ENCODE data around the gene SLIT3.

Gene SLIT3

DNA sequence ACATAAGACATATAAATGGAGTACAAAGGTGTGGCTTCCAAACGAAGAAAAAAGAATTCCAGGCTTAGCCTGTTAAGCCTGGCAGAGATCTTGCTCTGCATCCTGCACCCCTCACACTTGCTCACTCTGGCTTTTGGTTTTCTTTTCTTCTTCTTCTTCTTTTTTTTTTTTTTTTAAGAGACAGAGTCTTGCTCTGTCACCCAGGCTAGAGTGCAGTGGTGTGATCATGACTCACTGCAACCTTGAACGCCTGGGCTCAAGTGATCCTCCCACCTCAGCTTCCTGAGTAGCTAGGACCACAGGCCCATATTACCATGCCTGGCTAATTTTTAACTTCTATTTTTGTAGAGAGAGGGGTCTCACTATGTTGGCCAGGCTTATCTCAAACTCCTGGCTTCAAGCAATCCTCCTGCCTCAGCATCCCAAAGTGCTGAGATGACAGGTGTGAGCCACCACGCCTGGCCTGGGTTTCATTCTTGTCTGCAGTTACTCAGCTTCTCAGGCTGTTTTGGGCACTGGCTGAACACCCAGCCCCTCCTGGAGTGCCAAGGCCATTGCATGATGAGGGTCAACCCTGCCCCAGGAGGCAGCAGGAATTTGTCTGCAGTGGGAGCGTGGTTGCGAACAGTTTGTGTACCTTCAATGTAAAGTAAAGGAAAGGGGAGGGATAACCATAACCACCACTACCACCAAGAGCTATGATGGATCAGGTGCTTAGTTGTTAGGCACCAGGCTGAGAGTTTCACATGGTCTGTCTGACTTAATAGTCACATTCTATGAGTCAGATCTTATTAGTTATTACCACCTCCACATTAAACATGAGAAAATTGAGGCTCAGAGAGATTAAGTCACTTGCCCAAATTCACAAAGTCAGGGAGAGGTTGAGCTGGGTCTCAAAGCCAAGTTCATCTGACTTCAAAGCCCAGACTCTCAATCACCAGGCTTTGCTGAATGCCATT lies 502.6 kb downstream of the SLIT3 start:
- no peak for DNase-seq (ENCODE audit: low read depth, low spot score)

DNA sequence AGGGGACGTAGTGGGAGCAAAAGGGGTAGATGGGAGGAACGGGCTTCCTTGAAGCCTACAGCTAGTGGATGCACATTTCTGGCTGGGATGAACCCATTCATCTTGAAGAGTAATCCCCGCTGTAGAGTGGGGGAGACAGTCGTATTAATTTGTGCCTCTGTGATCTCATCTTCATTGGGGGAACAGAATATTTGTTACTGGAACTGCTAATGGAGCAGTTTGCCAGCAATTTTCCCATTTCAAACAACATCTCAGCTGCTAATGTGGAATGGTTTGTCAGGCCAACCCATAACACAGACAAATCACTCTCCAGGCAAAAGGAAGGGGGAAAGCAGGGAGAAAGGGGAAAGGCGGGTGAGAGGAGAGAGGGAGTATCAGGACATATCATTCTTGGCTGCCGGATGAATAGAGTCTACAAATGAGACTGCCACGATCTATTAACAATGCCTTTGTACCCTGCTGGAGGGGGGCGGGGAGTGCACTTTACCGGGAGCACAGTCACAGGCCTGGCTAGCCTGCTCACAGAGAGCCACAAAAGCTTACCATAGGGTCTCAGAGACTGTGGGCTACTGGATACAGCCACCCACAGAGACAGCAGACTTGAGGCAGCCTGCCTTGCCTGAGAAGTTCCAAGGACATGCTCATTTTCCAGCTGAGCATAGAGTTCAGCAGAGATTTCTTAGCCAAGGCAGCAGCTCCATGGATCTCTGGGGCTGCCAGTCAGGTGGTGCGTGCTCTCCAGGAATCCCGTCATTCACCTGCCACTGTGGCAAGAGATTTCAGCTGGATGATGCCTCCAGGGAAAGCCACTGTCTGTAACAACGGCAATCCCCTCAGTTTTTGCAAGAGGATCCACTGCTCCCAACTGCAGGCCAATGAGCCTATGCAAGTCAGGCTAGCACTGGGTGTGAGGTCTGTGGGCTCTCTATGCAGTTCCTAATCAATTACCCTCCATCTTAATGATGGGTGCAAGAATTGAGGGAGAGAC lies 504.1 kb downstream of the SLIT3 start:
- no peak for DNase-seq (ENCODE audit: low read depth, low spot score)

DNA sequence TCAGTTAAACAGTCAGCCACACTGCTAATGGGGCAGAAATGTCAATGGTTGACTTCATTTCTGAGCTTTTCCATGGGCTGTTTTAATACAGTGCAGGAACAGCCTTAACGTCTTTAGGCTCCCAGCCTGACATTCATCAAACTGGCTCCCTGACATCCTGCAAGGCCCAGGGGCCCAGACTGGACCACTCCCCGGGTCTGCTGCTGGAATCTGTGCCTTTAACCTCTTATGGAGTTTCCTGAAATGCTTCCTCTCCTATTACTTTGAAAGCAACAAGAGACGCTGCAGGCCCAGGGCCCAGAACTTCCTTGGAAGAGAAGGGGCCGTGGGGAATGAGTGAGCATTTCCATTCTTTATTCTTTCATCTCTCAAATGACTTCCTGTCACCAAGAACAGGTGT lies 504.9 kb downstream of the SLIT3 start:
- no peak for DNase-seq (ENCODE audit: low read depth, low spot score)

DNA sequence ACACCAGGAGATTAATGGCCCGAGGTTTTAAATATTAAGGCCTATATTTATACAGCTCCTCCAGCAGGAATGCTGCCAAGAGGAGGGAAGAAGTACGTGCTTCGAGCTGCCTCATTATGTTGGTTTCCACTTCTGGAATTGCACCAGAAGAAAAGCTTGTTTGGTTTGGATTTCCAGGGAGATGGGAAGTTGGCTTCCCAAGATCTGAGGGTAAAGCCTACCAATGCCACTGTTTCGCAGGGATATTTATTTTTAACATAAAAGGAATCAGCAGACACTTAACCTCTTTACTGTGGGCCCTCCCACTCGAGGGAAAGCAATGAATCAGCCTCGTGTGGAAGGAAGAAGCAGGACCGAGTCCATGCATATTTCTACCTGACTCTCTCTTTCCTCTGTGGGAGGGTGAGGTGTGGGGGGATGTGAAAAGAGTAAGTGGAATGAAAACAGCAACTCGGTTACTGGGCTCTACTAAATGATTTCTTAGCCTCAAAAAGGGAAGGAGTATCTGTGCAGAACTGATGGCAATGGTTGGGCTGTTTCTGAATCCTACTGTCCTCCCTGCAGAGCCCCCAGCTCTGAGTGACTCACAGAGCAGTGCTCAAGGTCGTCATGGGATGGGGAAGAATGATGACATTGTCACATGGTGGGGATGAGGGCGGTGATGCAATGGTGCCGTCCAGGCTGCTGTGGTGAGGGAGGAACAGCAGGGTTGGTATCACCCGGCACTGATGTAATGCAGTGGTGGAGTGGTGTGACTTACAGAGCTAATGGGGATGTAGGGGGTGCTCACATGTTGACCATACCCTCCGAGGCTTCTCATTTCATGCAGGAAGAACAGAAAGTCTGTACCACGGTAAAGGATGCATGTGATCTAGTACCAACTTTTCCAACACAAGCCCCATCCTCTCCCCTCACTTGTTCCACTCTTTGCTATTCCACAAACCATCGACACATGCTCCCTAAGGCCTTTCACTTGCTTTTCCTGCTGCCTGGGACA lies 506.8 kb downstream of the SLIT3 start:
- no peak for DNase-seq (ENCODE audit: low read depth, low spot score)

DNA sequence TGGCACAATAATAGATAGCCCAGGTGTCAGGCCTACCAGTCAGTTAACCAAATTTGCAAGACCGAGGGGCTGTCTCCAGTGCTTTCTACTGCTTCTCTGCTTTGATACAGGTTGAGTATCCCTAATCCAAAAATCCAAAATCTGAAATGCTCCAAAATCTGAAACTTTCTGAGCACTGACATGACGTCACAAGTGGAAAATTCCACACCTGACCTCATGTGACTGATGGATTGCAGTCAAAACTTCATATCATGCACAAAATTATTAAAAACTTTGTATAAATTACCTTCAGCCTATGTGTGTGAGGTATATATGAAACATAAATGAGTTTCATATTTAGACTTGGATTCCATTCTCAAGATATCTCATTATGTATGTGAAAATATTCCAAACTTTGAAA lies 508.3 kb downstream of the SLIT3 start:
- no peak for DNase-seq (ENCODE audit: low read depth, low spot score)

DNA sequence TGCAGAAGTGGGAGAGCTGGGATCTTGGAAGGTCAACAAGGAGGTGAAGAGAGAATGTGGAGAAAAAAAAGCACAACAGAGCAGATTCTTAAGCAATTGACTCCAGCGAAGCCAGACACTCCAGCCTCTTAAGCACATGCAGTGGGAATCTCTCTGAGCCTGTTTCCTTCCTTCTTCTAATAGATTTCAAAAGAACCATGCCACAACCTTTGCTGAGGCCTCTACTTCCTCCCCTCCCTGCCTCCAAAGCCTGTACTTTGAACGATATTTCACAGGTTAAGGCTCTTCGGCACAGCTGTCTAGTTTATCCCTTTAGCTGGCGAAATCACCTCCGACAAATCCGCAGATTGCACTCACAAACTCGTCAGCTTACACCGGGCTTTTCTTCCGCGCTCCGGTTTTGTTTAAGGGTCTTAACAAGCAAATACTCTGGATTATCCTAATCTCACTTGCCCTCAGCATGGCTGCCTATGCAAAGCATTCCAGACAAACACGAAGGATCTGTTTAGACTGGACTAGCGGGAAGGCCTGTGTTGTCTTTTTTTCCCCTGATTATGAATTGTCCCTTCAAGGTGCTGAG lies 510.2 kb downstream of the SLIT3 start:
- peak; percentile 67 for DNase-seq (ENCODE audit: low read depth, low spot score)

DNA sequence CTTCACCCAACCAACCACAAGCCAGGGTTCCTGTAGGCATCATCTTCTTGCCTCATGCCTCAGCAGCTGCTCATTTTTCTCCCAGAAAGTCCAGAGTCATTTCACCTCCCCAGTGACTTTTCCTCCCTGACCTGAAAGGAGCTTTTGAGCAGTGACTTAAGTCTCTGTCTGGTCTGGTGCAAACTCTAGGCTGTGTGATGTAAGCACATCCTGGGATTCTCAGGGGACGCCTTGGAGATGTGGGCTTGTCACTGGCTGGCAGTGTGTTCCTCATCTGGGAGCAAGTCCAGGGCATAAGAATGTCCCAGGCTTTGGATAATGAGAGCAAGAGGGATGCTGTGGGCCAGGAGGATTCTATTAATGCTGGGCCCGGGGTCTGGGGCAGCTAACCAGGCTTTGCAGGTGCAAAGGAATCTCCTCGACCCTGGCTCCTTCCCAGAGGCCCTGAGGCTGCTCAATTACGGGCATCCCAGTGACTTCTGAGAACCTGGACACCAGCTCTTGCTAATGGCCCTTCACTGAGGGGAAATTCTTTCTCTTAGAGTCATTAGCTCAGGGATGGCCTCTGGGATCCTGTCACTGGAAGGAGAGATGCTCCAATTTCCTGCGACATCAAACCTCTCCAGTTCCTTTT lies 510.8 kb downstream of the SLIT3 start:
- DNase-seq (ENCODE audit: low read depth, low spot score), result peak; percentile 81

DNA sequence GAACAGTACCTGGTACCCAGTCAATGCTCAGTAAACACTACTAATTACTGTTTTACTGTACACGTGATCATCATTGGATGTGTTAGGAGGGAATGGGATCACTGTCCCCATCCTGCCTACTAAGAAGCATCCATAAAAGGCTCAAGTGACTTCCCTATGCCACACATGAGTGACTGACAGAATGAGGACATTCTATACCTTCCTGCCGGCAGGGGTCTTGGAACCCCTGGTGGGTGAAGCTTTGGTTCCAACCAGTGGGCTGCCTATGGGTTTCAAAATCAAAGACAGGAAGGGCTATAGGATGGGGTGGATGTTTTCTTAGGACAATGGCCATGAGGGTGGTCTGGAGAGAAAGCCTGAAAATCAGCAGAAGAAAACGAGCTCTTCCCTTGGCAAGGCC lies 512.2 kb downstream of the SLIT3 start:
- DNase-seq (ENCODE audit: low read depth, low spot score), result no peak

DNA sequence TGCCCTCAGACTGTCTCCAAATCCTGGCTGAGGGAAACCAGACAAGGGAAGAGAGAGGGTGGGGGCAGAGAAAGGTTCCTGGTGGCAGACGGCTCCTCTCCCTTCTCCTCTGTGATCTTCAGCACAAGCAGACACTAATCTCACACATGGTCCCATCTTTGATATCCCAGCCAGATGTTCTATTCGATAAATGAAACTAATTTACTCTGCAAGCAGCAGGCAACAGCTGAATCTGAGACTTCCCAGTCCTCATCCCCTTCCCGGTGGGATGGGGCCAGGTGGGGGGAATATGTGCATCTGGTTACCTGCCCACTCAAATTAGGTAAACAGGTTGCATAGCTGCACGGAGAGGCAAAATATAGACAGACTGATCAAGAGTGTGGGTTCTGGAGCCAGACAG lies 512.8 kb downstream of the SLIT3 start:
- DNase-seq (ENCODE audit: low read depth, low spot score), result no peak

DNA sequence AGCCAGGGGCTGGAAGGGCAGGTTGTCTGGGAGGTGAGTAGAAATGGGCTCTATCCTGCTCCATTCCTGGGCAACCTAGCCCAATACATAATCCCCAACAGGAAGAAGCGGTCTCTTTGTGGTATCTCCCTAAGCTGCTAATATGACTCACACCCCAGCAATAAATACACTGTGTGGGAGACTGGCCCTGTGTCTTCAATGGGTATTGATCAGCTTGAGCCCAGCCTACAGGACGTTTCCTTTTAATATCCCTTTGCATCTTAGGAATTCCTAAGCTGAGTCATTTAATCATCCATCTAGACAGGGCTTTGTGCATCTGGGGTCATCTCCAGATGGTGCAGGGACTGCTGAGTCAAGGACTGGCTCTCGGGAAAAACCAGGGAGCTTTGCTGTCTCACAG lies 514.8 kb downstream of the SLIT3 start:
- peak; percentile 33 for DNase-seq (ENCODE audit: low read depth, low spot score)

DNA sequence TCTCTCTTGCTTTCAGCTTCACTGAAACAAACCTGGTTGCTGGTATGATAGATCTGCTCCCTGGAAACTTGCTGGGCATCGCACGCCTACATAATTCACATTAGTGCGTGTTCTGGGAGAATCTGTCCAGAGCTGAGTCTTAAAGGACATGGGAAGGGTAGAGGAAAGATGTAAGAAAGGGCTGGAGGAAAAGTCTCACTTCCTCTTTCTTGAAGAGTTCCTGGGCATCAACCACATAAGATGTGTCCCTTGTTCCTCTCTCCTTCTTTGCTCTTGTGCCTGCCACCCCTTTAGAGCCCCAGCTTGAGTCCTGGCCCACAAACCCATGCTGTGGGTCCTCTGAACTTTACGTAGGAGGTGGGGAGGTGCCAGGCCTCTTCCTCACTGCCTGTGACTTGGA lies 516.5 kb downstream of the SLIT3 start:
- DNase-seq (ENCODE audit: low read depth, low spot score), result no peak

DNA sequence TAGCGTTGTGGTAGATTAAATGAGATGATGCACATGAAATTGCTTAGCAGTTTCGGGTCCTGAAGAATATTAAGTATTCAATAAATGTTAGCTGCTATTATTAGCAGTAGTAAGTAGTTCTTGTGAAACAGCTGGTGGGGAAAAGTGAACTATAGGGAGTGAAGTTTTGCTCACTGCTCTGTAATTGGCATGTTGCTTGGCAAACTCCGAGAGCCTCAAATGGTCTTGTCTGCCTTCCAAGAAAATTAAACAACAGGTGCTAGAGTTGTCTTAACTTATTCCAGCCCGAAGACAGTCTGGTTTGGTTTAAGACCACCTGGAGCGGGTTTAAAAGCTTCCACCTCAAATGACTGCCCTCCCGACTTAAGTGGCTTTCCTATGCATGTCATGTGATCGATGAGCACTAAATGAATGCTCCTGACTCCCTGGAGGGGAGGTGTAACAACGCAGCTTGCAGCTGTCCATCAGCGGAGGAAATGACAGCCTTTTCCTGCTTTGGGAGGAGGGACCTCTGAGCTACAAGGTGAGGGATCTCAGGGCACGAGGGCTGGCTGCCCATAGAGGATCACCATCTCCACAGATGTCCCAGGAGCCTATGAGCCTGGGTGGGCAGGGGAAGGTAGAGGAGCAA lies 518.9 kb downstream of the SLIT3 start:
- DNase-seq (ENCODE audit: low read depth, low spot score), result peak; percentile 69

DNA sequence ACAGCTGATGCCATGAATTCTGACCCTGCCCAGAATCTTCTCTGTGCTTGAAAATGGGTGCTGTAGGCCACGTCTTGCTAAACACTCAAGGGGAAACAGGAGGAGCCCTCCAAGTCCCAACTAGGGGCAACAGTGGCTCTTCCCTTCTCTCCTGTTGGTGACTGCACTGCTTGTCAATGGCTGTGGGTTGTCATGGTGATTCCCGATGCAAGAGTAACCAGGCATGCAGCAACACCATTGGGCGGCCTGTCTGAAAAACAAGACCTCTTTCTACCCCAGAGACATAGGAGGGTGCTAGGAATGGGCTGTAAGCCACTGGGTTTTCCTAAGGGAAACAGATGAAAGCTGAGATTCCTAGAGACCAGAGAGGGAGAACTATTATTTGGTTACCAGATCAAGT lies 520.1 kb downstream of the SLIT3 start:
- DNase-seq (ENCODE audit: low read depth, low spot score), result no peak

DNA sequence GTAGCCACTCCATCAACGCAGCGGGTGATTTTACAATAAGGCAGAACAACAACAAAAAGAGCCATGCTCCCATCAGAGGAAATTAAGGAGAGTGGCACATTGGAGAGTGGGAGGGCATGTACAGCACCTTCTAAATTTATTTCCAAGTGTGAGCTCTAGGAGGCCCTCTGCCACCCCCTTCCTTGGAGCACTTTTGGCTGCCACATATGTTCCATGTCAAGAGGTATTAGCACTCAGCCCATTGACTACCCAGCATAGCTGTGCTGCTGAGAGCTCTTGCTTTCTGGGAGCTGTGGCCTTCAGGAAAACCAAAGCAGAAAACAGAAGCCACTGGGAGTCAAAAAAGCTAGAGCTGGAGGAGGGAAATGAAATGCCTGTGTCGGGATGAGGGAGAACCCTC lies 521.6 kb downstream of the SLIT3 start:
- no peak for DNase-seq (ENCODE audit: low read depth, low spot score)

DNA sequence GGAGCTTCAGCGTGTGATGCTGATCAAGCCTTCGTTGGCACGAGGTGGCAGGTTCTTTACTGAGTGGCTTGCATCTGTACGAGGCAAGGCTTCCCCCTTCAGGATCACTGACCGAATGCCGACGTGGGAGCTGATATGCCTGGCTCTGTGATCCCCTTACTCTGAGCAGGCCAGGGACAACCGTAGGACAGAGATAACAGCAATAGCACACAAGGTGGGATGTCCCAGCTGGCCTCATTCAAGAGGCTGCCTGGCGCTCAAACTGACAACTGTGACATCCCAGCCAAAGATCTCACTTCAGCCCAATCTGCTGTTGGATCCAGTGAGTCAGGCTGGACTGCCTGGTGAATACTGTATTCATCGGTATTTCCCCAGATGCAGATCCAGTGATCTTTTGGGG lies 522.4 kb downstream of the SLIT3 start:
- DNase-seq (ENCODE audit: low read depth, low spot score), result no peak

DNA sequence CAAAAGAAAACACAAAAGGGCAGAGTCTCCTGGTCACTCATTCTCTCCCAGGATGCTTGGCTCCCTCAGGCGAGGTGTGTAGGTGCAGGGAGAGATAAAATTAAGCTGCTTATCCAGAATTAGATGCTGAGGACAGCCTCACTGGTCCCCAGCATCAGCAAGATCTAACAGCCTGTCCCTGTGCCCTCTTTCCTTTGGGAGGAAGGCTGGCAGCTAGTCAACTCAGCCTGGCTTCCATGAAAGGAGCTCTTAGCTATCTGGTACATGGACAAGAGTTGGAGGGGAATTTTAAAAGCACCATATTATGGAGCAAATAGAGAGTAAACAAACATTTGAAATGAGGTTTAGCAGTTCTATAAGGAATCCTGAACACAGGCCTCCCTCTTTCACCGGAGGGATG lies 523.3 kb downstream of the SLIT3 start:
- DNase-seq (ENCODE audit: low read depth, low spot score), result no peak

DNA sequence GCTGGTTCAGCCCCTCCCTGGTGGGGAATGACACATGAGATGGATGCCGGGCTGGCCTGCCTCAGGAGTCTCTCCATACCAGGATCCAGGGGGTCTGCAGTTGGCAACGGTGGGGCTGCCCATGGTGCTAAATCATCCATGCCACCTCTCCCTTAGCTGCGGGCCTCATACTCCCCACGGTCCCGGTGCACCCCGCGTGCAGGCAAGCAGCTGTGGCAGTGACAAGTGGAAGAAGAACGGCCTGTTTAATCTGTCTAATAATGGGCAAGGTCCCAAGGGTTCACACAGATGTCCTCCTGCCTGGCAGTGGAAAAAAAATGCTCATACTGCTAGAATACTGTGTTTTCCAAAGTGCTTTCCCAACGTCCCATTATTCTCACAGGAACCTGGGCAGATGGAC lies 524.9 kb downstream of the SLIT3 start:
- no peak for DNase-seq (ENCODE audit: low read depth, low spot score)

DNA sequence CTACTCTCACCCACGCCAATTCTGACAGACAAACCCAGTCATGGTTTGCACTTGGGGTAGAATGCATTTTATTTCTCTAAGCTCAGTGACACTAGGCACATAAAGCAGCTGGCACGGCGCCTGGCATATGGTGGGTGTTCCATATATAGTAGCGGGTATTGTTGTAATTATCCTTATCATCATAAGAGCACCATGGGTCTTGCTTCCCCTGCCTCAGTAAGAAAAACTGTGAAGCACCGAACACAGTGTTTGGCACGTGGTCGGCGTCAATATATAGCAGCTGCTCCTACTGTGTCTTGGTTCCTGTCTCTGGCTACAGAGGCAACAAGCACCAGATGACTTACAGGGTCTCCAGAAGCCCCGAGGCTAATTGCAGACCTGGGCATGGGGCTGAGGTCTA lies 527.7 kb downstream of the SLIT3 start:
- DNase-seq (ENCODE audit: low read depth, low spot score), result no peak

DNA sequence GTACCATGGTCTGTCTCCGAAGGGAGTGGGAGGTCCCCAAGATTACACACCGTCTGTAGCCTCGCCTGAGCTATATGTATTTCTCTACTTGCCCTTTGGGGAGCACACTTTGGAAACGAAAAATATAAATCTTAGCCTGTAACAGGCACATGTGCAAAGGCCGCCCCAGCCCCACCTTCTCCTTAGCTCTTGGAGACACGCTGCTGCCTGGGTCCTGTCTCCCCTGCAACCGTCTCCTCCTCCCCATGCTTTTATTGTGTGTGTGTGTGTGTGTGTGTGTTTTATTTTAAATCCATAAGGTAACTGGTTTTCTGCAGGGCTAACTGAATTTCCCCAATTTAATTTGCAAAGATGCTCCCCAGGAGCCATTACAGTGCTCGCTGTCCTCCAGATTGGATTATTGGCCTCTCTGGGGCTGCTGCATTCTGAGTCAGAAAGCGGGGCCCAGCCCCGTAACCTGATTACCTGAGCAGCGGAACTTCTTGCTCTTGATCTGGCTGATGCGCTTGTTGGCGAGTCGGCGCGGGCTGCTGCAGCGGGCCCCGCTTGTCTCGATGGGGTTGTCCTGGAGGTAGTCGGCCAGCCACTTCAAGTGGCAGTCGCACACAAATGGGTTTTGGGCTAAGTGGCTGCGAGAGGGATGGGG lies 528.5 kb downstream of the SLIT3 start:
- no peak for DNase-seq (ENCODE audit: low read depth, low spot score)
